Measurements from ENCODE around the gene ANK2. TPM values are rescaled to one million over a fixed set of nuclear protein-coding genes. Genes with fewer than 3 reads are reported as not detected.
A peak's percentile ranks its signal among the peaks of the same experiment; 100 is the strongest.
"Not testable (repeated sequence)": the region's sequence is repeated elsewhere in the genome, so short reads cannot be mapped to it uniquely, and the experiment has no call there.

The ANK2 gene
- total and polyA plus RNA-seq, 4 donors, result 0.32 to 2.2 (median 1.0) TPM

GRCh38 chr4:113064244-113064643, 14.8 kb downstream of the ANK2 start (continued):
- no peak for TF ChIP-seq FOXA1 (IDR thresholded peaks at IDR 0.05)
- TF ChIP-seq, protein P1, sequence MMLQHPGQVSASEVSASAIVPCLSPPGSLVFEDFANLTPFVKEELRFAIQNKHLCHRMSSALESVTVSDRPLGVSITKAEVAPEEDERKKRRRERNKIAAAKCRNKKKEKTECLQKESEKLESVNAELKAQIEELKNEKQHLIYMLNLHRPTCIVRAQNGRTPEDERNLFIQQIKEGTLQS (IDR thresholded peaks at IDR 0.05), result no peak
- no peak for TF ChIP-seq SP1 (IDR thresholded peaks at IDR 0.05)

- Histone ChIP-seq H3K9me3 (ENCODE audit: control insufficient read depth in 4 of 4, low read length in 3 of 4) (no peaks in the 10 kb centered on the region), H3K4me3 (ENCODE audit: low read depth in 1 of 3, low read length in 3 of 3) (no peak overlapping the region), H3K27me3 (ENCODE audit: control insufficient read depth in 4 of 4, insufficient read depth in 4 of 4, low read length in 3 of 4) (no peaks in the 10 kb centered on the region), H3K27ac (ENCODE audit: low read depth in 1 of 2, low read length in 2 of 2) (peak overlapping the region in 1 of 2 donors; percentile 28), H3K4me1 (ENCODE audit: control insufficient read depth in 4 of 4, insufficient read depth in 4 of 4, low read length in 3 of 4) (peaks cover 0 to 8% (median 2%) of the 10 kb centered on the region in 4 donors), H3K9ac (ENCODE audit: low read depth in 1 of 2, low read length in 2 of 2) (no peak overlapping the region), H3K36me3 (ENCODE audit: control insufficient read depth in 4 of 4, insufficient read depth in 3 of 4, low read depth in 1 of 4, low read length in 3 of 4) (no peaks in the 10 kb centered on the region)
- DNase-seq (ENCODE audit: low spot score), result no peak
- TF ChIP-seq YY1 (IDR thresholded peaks at IDR 0.05) (peak; percentile 73), CTCF (IDR thresholded peaks at IDR 0.05; ENCODE audit: low read depth, low read length, missing input control) (no peak), MAX (IDR thresholded peaks at IDR 0.05) (peak; percentile 22), GABPA (IDR thresholded peaks at IDR 0.05 in 1 of 2, conservative IDR thresholded peaks at IDR 0.05 in 1 of 2) (peak in 1 of 2 donors; percentile 19), EGR1 (IDR thresholded peaks at IDR 0.05; ENCODE audit: low read depth in 2 of 2) (no peak), REST (IDR thresholded peaks at IDR 0.05) (peak; percentile 58), RXRA (IDR thresholded peaks at IDR 0.05) (peak; percentile 70 to 88), HNF4A (conservative IDR thresholded peaks at IDR 0.05) (peak; percentile 42 to 66), HNF4G (IDR thresholded peaks at IDR 0.05) (no peak), NR2F2 (IDR thresholded peaks at IDR 0.05) (no peak), FOXA2 (IDR thresholded peaks at IDR 0.05) (peak; percentile 51), TAF1 (conservative IDR thresholded peaks at IDR 0.05) (no peak), SP1 (IDR thresholded peaks at IDR 0.05) (peak; percentile 77), RAD21 (IDR thresholded peaks at IDR 0.05) (peak in 1 of 2 donors; percentile 13), ZBTB33 (IDR thresholded peaks at IDR 0.05) (peak; percentile 67), FOXA1 (IDR thresholded peaks at IDR 0.05) (peak; percentile 44), JUND (IDR thresholded peaks at IDR 0.05) (peak in 1 of 2 donors; percentile 49)
- TF ChIP-seq, protein P1 (IDR thresholded peaks at IDR 0.05), result no peak
- 35% methylated on average over 3 of the region's 3 CpGs for WGBS
Measured at GRCh38 chr4:113065629-113066028, 16.2 kb downstream of the ANK2 start.

- H3K27me3 ChIP-seq (ENCODE audit: control insufficient read depth in 4 of 4, insufficient read depth in 4 of 4, low read length in 3 of 4); H3K4me3 ChIP-seq (ENCODE audit: low read depth in 1 of 3, low read length in 3 of 3); H3K4me1 ChIP-seq (ENCODE audit: control insufficient read depth in 4 of 4, insufficient read depth in 4 of 4, low read length in 3 of 4); DNase-seq (ENCODE audit: low spot score); H3K36me3 ChIP-seq (ENCODE audit: control insufficient read depth in 4 of 4, insufficient read depth in 3 of 4, low read depth in 1 of 4, low read length in 3 of 4); H3K9me3 ChIP-seq (ENCODE audit: control insufficient read depth in 4 of 4, low read length in 3 of 4): not testable (repeated sequence)
- 95% methylated on average over 3 of the region's 3 CpGs for WGBS
- peak overlapping the region; percentile 84 to 98 for H3K27ac ChIP-seq (ENCODE audit: low read depth in 1 of 2, low read length in 2 of 2)
- H3K9ac ChIP-seq (ENCODE audit: low read depth in 1 of 2, low read length in 2 of 2), result peak overlapping the region in 1 of 2 donors; percentile 1
Measured at GRCh38 chr4:113068771-113069170, 19.3 kb downstream of the ANK2 start.

Measured in liver (tissue), 9 donors.